Right lobe of liver (tissue), 6 donors: ENCODE data around the gene KDM4B. TPM values are rescaled to one million over a fixed set of nuclear protein-coding genes. Genes with fewer than 3 reads are reported as not detected.

Experiments
- ATAC-seq, 4 donors: fragments of 200-7000 bp; cut with Tn5 transposase; one replicate each; pipeline ENCODE4 v1.9.1; 2020; ENCODE audit warnings: mild to moderate bottlenecking in 4 of 4, moderate library complexity in 4 of 4
- DNase-seq, 3 donors: peaks; one replicate each; pipeline ENCODE4 v3.0.0-alpha.2; 2020
- H3K27ac ChIP-seq, 3 donors: fragments of 200-600 bp; one replicate each; pipeline ENCODE4 v1.8.0; 2022
- H3K27me3 ChIP-seq, 2 donors: fragments of 200-600 bp; one replicate each; pipeline ENCODE4 v1.8.0; 2022
- H3K36me3 ChIP-seq, 4 donors: fragments of 200-600 bp; sonication (generic) in 1 of 4; one replicate each; pipeline versions ENCODE4 v1.5.1 to v1.8.0; 2017 to 2022; ENCODE audit warnings: control low read depth in 1 of 4
- H3K4me1 ChIP-seq, 4 donors: fragments of 200-600 bp; sonication (generic) in 1 of 4; one replicate each; pipeline versions ENCODE4 v1.5.1 to v1.8.0; 2017 to 2022; ENCODE audit warnings: control low read depth in 1 of 4
- H3K4me3 ChIP-seq, 3 donors: fragments of 200-600 bp; one replicate each; pipeline ENCODE4 v1.8.0; 2022
- H3K9me3 ChIP-seq, 4 donors: fragments of 200-600 bp; sonication (generic) in 1 of 4; one replicate each; pipeline versions ENCODE4 v1.5.1 to v1.8.0; 2017 to 2022; ENCODE audit warnings: control low read depth in 1 of 4
- CTCF ChIP-seq, 4 donors: fragments of 200-600 bp in 3 of 4; fragments of 450-650 bp in 1 of 4; IDR thresholded peaks; one replicate each; pipeline versions ENCODE4 v1.5.1 to v1.8.0; 2016 to 2022; ENCODE audit warnings: antibody characterized with exemption in 4 of 4, mild to moderate bottlenecking in 2 of 4
- POLR2A ChIP-seq: fragments of 450-650 bp; IDR thresholded peaks from one replicate; pipeline ENCODE4 v1.6.1; 2017; ENCODE audit warnings: antibody characterized with exemption, mild to moderate bottlenecking
- WGBS: methylation state at CpG from one replicate; pipeline ENCODE4 v1.1.6; 2018; ENCODE audit warnings: low coverage, low lambda C conversion rate; ENCODE audit not compliant: insufficient coverage; ENCODE audit errors: missing lambda C conversion rate; 5-methylcytosine and 5-hydroxymethylcytosine counted together
- intact Hi-C, 2 donors: fragments of 100-400 bp; cut with DNase I; formaldehyde crosslinking; loops; one replicate each; pipeline versions ENCODE4 v1.11.2 to v1.14.1; 2022
- total RNA-seq, 6 experiments: library from RNA; depleted of rRNA in 2 of 6; stranded (reverse); fragments of >200 nt in 2 of 6; fragmentation: NEBNext Ultra II Directional in 3 of 6; extraction: Animal tissue kit (Norgen Biotek cat#: 25700) in 3 of 6; gene quantifications; one replicate each; pipeline versions ENCODE4 v1.1.0 to v1.2.4, GENCODE V29; 2016 to 2023
- donor health status: DM: no; HTN: yes; CAD: no.
- donor health status: DM: no; HTN: no; CAD: no.
- donor health status: DM: no; HTN: no; CAD: no.
- donor health status: DM: no; HTN: yes; CAD: no.
- donor health status: DM: no; HTN: yes; CAD: no.

Gene KDM4B
- total RNA-seq, 6 experiments from 2014 or later = 14.2 to 36.9 (median 29.1) TPM

- H3K27me3 ChIP-seq = no peaks in the 10 kb centered on the region
- H3K4me1 ChIP-seq = peaks cover 0 to 10% (median 3%) of the 10 kb centered on the region in 4 donors
- ATAC-seq (no peak), DNase-seq (no peak)
- no CpG with 5 or more reads among the region's 9 CpGs for WGBS
- intact Hi-C loops = no loop called here
- no peaks in the 10 kb centered on the region for H3K9me3 ChIP-seq
- no peak overlapping the region for H3K4me3 ChIP-seq
- H3K27ac ChIP-seq = no peak overlapping the region
- peaks cover 0 to 14% (median 0%) of the 10 kb centered on the region in 4 donors for H3K36me3 ChIP-seq
- no peak for TF ChIP-seq CTCF (IDR thresholded peaks at IDR 0.05)
- no peak for TF ChIP-seq POLR2A
Measured at GRCh38 chr19:5049561-5049960, 80.6 kb downstream of the KDM4B start.

- intact Hi-C loops = loop anchor here in 1 of 2 donors (10.0 kb wide), 1 partner anchor 105 kb away; no protein-coding TSS in a partner anchor
- WGBS = 78% methylated on average over 9 of the region's 16 CpGs
Measured at GRCh38 chr19:5050067-5050656, 81.2 kb downstream of the KDM4B start.

GRCh38 chr19:5050905-5051304, 82.0 kb downstream of the KDM4B start:
- TF ChIP-seq POLR2A (no peak), CTCF (IDR thresholded peaks at IDR 0.05) (no peak)
- H3K9me3 ChIP-seq = no peaks in the 10 kb centered on the region
- intact Hi-C loops = loop anchor here in 1 of 2 donors (10.0 kb wide), 1 partner anchor 104 kb away; no protein-coding TSS in a partner anchor
- no peak overlapping the region for H3K4me3 ChIP-seq
- DNase-seq = no peak
- peaks cover 0 to 14% (median 0%) of the 10 kb centered on the region in 4 donors for H3K36me3 ChIP-seq
- 90% methylated on average over 6 of the region's 16 CpGs for WGBS
- H3K4me1 ChIP-seq = peaks cover 0 to 20% (median 8%) of the 10 kb centered on the region in 4 donors
- no peak overlapping the region for H3K27ac ChIP-seq
- H3K27me3 ChIP-seq = no peaks in the 10 kb centered on the region
- no peak for ATAC-seq

More at GRCh38 chr19:5050067-5050656, 81.2 kb downstream of the KDM4B start:
- DNase-seq (no peak), ATAC-seq (no peak)
- no peak for TF ChIP-seq POLR2A
- TF ChIP-seq CTCF (IDR thresholded peaks at IDR 0.05) = no peak
- Histone ChIP-seq H3K27ac (no peak overlapping the region), H3K9me3 (no peaks in the 10 kb centered on the region), H3K4me3 (no peak overlapping the region), H3K4me1 (peaks cover 0 to 16% (median 6%) of the 10 kb centered on the region in 4 donors), H3K27me3 (no peaks in the 10 kb centered on the region), H3K36me3 (peaks cover 0 to 14% (median 0%) of the 10 kb centered on the region in 4 donors)

- intact Hi-C loops = loop anchor here in 1 of 2 donors (10.0 kb wide), 1 partner anchor 103 kb away; no protein-coding TSS in a partner anchor
- Histone ChIP-seq H3K4me1 (peaks cover 0 to 20% (median 8%) of the 10 kb centered on the region in 4 donors), H3K27ac (no peak overlapping the region), H3K36me3 (peaks cover 0 to 14% (median 0%) of the 10 kb centered on the region in 4 donors), H3K9me3 (no peaks in the 10 kb centered on the region), H3K27me3 (no peaks in the 10 kb centered on the region), H3K4me3 (no peak overlapping the region)
- TF ChIP-seq POLR2A = no peak
- no peak for TF ChIP-seq CTCF (IDR thresholded peaks at IDR 0.05)
- no peak for ATAC-seq
- DNase-seq = no peak
- WGBS = no CpG with 5 or more reads among the region's 16 CpGs
Measured at GRCh38 chr19:5051619-5052018, 82.7 kb downstream of the KDM4B start.
